LNCAP (cell line): ENCODE measurements around the gene OR51B5.

Experiments used
- TF ChIP-seq, protein P1 (sequence below): fragments of 450-650 bp; IDR thresholded peaks from 2 replicates; pipeline ENCODE4 v1.5.1; 2017; ENCODE audit warnings: mild to moderate bottlenecking

Gene OR51B5

DNA sequence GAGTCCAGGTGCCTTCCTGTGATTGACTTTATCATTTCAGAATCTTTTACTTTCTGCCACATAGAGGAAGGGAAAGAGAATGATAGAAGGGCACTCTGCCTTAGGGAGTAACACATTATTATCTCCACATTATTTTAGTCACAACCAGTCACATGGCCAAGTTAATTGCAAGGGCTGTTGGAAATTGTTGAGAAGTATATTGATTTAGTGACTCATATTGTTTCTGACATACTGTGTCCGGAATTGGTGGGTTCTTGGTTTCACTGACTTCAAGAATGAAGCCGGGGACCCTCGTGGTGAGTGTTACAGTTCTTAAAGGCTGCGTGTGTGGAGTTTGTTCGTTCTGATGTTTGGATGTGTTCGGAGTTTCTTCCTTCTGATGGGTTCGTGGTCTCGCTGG is 50.3 kb downstream of the OR51B5 start:
- TF ChIP-seq, protein P1, sequence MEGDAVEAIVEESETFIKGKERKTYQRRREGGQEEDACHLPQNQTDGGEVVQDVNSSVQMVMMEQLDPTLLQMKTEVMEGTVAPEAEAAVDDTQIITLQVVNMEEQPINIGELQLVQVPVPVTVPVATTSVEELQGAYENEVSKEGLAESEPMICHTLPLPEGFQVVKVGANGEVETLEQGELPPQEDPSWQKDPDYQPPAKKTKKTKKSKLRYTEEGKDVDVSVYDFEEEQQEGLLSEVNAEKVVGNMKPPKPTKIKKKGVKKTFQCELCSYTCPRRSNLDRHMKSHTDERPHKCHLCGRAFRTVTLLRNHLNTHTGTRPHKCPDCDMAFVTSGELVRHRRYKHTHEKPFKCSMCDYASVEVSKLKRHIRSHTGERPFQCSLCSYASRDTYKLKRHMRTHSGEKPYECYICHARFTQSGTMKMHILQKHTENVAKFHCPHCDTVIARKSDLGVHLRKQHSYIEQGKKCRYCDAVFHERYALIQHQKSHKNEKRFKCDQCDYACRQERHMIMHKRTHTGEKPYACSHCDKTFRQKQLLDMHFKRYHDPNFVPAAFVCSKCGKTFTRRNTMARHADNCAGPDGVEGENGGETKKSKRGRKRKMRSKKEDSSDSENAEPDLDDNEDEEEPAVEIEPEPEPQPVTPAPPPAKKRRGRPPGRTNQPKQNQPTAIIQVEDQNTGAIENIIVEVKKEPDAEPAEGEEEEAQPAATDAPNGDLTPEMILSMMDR: no peak
